H9 (cell line): ENCODE data around the gene RANBP17. TPM values are rescaled to one million over a fixed set of nuclear protein-coding genes. Genes with fewer than 3 reads are reported as not detected.

Experiments
- DNase-seq: peaks from one replicate; pipeline ENCODE4 v3.0.0-alpha.2; 2017
- H2AFZ ChIP-seq: one replicate; pipeline ENCODE4 v1.6.1; 2013; ENCODE audit warnings: mild to moderate bottlenecking, low read length, control low read depth, moderate library complexity
- H2AK5ac ChIP-seq: 2 replicates; pipeline ENCODE4 v1.6.1; 2013; ENCODE audit warnings: low read length, control low read depth, mixed read lengths; ENCODE audit not compliant: insufficient read length
- H2BK120ac ChIP-seq: one replicate; pipeline ENCODE4 v1.6.1; 2013; ENCODE audit warnings: low read depth, mild to moderate bottlenecking, low read length, control low read depth, inconsistent platforms; ENCODE audit not compliant: poor library complexity, severe bottlenecking
- H2BK12ac ChIP-seq: 2 replicates; pipeline ENCODE4 v1.6.1; 2013; ENCODE audit warnings: low read length, control low read depth, mixed read lengths, low read depth; ENCODE audit not compliant: insufficient read length
- H2BK15ac ChIP-seq: 2 replicates; pipeline ENCODE4 v1.6.1; 2013; ENCODE audit warnings: low read depth, low read length, control low read depth
- H2BK20ac ChIP-seq: one replicate; pipeline ENCODE4 v1.6.1; 2013; ENCODE audit warnings: low read depth, mild to moderate bottlenecking, low read length, control low read depth, inconsistent platforms; ENCODE audit not compliant: poor library complexity, severe bottlenecking
- H2BK5ac ChIP-seq: 2 replicates; pipeline ENCODE4 v1.6.1; 2013; ENCODE audit warnings: low read length, control low read depth, mixed read lengths; ENCODE audit not compliant: insufficient read length
- H3K14ac ChIP-seq: 2 replicates; pipeline ENCODE4 v1.6.1; 2013; ENCODE audit warnings: low read length, control low read depth; ENCODE audit not compliant: insufficient read depth
- H3K18ac ChIP-seq: 2 replicates; pipeline ENCODE4 v1.6.1; 2013; ENCODE audit warnings: low read depth, mild to moderate bottlenecking, mixed read lengths, low read length, control low read depth; ENCODE audit not compliant: insufficient read length
- H3K23ac ChIP-seq: 2 replicates; pipeline ENCODE4 v1.6.1; 2013; ENCODE audit warnings: low read length, control low read depth, mixed read lengths, low read depth; ENCODE audit not compliant: insufficient read length
- H3K23me2 ChIP-seq: 2 replicates; pipeline ENCODE4 v1.6.1; 2013; ENCODE audit warnings: low read depth, mild to moderate bottlenecking, mixed read lengths, low read length, control low read depth; ENCODE audit not compliant: insufficient read length, poor library complexity, severe bottlenecking
- H3K27ac ChIP-seq: 2 replicates; pipeline ENCODE4 v1.5.1; 2013; ENCODE audit warnings: low read length, control low read depth, mixed read lengths, low read depth; ENCODE audit not compliant: insufficient read length
- H3K27me3 ChIP-seq: 2 replicates; pipeline ENCODE4 v1.6.1; 2013; ENCODE audit warnings: low read length, control low read depth, inconsistent platforms; ENCODE audit not compliant: insufficient read depth
- H3K4ac ChIP-seq: 2 replicates; pipeline ENCODE4 v1.6.1; 2013; ENCODE audit warnings: low read depth, mild to moderate bottlenecking, control low read depth, inconsistent platforms, low read length, moderate library complexity
- H3K4me1 ChIP-seq: 2 replicates; pipeline ENCODE4 v1.6.1; 2013; ENCODE audit warnings: low read length, control low read depth, inconsistent platforms; ENCODE audit not compliant: insufficient read depth
- H3K4me2 ChIP-seq: 2 replicates; pipeline ENCODE4 v1.6.1; 2013; ENCODE audit warnings: low read length, control low read depth, mixed read lengths; ENCODE audit not compliant: insufficient read length, insufficient read depth
- H3K56ac ChIP-seq: 2 replicates; pipeline ENCODE4 v1.6.1; 2013; ENCODE audit warnings: low read depth, mild to moderate bottlenecking, mixed read lengths, low read length, control low read depth; ENCODE audit not compliant: insufficient read length
- H3K79me1 ChIP-seq: 2 replicates; pipeline ENCODE4 v1.6.1; 2013; ENCODE audit warnings: low read depth, mild to moderate bottlenecking, moderate library complexity, low read length, control low read depth, inconsistent platforms; ENCODE audit not compliant: insufficient read depth, poor library complexity, severe bottlenecking
- H3K79me2 ChIP-seq: 2 replicates; pipeline ENCODE4 v1.6.1; 2013; ENCODE audit warnings: low read length, control low read depth, inconsistent platforms; ENCODE audit not compliant: insufficient read depth
- H3K9ac ChIP-seq: 2 replicates; pipeline ENCODE4 v1.6.1; 2013; ENCODE audit warnings: low read length, control low read depth, mixed read lengths; ENCODE audit not compliant: insufficient read length; ENCODE audit errors: extremely low read depth
- H3K9me3 ChIP-seq: one replicate; pipeline ENCODE4 v1.6.1; 2013; ENCODE audit warnings: low read depth, low read length, inconsistent platforms; ENCODE audit not compliant: control insufficient read depth
- H3T11ph ChIP-seq: one replicate; pipeline ENCODE4 v1.6.1; 2013; ENCODE audit warnings: mild to moderate bottlenecking, low read length, control low read depth, inconsistent platforms
- H4K20me1 ChIP-seq: one replicate; pipeline ENCODE4 v1.6.1; 2013; ENCODE audit not compliant: control insufficient read depth, insufficient read length, insufficient read depth
- H4K5ac ChIP-seq: 2 replicates; pipeline ENCODE4 v1.6.1; 2013; ENCODE audit warnings: low read depth, mild to moderate bottlenecking, mixed read lengths, low read length, control low read depth; ENCODE audit not compliant: insufficient read length
- H4K8ac ChIP-seq: replicated peaks from 2 replicates; pipeline ENCODE4 v1.6.1; 2013; ENCODE audit warnings: low read length, control low read depth, mixed read lengths, low read depth; ENCODE audit not compliant: insufficient read length
- H4K91ac ChIP-seq: 2 replicates; pipeline ENCODE4 v1.6.1; 2013; ENCODE audit warnings: low read depth, mild to moderate bottlenecking, moderate library complexity, mixed read lengths, low read length, control low read depth; ENCODE audit not compliant: insufficient read length
- H3K27ac Mint-ChIP-seq, 3 experiments: 2 replicates in 2 of 3; 3 replicates in 1 of 3; pipeline ENCODE4 v1.8.0; 2020 to 2021; ENCODE audit warnings: mixed read lengths in 3 of 3, mild to moderate bottlenecking in 1 of 3, moderate library complexity in 1 of 3
- H3K27me3 Mint-ChIP-seq: 2 replicates; pipeline ENCODE4 v1.8.0; 2021; ENCODE audit warnings: low read depth, mild to moderate bottlenecking, moderate library complexity, mixed read lengths
- H3K36me3 Mint-ChIP-seq, 3 experiments: 2 replicates in 2 of 3; 3 replicates in 1 of 3; pipeline ENCODE4 v1.8.0; 2020 to 2021; ENCODE audit warnings: low read depth in 3 of 3, mixed read lengths in 3 of 3; ENCODE audit not compliant: insufficient read depth in 1 of 3
- H3K4me1 Mint-ChIP-seq, 2 experiments: 2 replicates each; pipeline ENCODE4 v1.8.0; 2020; ENCODE audit warnings: mixed read lengths in 2 of 2
- H3K4me3 Mint-ChIP-seq, 2 experiments: 2 replicates in 1 of 2; 3 replicates in 1 of 2; pipeline ENCODE4 v1.8.0; 2020 to 2021; ENCODE audit warnings: mild to moderate bottlenecking in 2 of 2, mixed read lengths in 2 of 2, moderate library complexity in 1 of 2
- H3K9me3 Mint-ChIP-seq, 2 experiments: 2 replicates in 1 of 2; 3 replicates in 1 of 2; pipeline ENCODE4 v1.8.0; 2020; ENCODE audit warnings: mild to moderate bottlenecking in 2 of 2, mixed read lengths in 2 of 2, moderate library complexity in 1 of 2
- total RNA-seq: library from RNA; stranded (reverse); gene quantifications from 2 replicates; pipeline ENCODE4 v1.2.1, GENCODE V29; 2021
- TF ChIP-seq, protein P1 (sequence below): fragments of 200-600 bp; sonication (generic); conservative IDR thresholded peaks from 3 replicates; pipeline ENCODE4 v1.8.0; 2021; ENCODE audit warnings: antibody characterized with exemption, mild to moderate bottlenecking

The RANBP17 gene
- total RNA-seq, 1 experiment from 2014 or later = 16.5 TPM

GRCh38 chr5:171139227-171139626 is 277.4 kb downstream of the RANBP17 start:
- H3K4me1 Mint-ChIP-seq = peaks cover 3 to 6% of the 10 kb centered on the region in 2 experiments; a peak in 1 of 4 replicates
- no peak overlapping the region for H3K27ac Mint-ChIP-seq
- no peak overlapping the region for H3K4me3 Mint-ChIP-seq
- no peaks in the 10 kb centered on the region for H3K27me3 ChIP-seq
- H3K4me2 ChIP-seq = no peak overlapping the region
- no peak overlapping the region for H2BK5ac ChIP-seq
- no peaks in the 10 kb centered on the region for H4K20me1 ChIP-seq
- H3K27me3 Mint-ChIP-seq = no peaks in the 10 kb centered on the region
- H3K36me3 Mint-ChIP-seq = no peaks in the 10 kb centered on the region
- no peak overlapping the region for H3K27ac ChIP-seq
- no peak overlapping the region for H2AK5ac ChIP-seq
- no peak overlapping the region for H3K9ac ChIP-seq
- H3K4ac ChIP-seq = no peak overlapping the region
- H2AFZ ChIP-seq = no peak overlapping the region
- no peak overlapping the region for H2BK12ac ChIP-seq
- no peaks in the 10 kb centered on the region for H3K79me1 ChIP-seq
- no peak overlapping the region for H3K23ac ChIP-seq
- no peak overlapping the region for H4K91ac ChIP-seq
- no peaks in the 10 kb centered on the region for H3K79me2 ChIP-seq
- no peak overlapping the region for H2BK15ac ChIP-seq
- no peaks in the 10 kb centered on the region for H3K9me3 ChIP-seq
- no peak overlapping the region for H4K5ac ChIP-seq
- no peak overlapping the region for H4K8ac ChIP-seq
- H2BK20ac ChIP-seq = no peak overlapping the region
- H2BK120ac ChIP-seq = no peak overlapping the region
- no peak overlapping the region for H3K14ac ChIP-seq
- H3K4me1 ChIP-seq = 0 out of 2 replicates have a peak, but pooled peaks cover 2% of the 10 kb centered on the region
- no peaks in the 10 kb centered on the region for H3K9me3 Mint-ChIP-seq
- no peak overlapping the region for H3K56ac ChIP-seq
- H3K18ac ChIP-seq = no peak overlapping the region
- no peak overlapping the region for H3T11ph ChIP-seq
- no peaks in the 10 kb centered on the region for H3K23me2 ChIP-seq
- TF ChIP-seq, protein P1, sequence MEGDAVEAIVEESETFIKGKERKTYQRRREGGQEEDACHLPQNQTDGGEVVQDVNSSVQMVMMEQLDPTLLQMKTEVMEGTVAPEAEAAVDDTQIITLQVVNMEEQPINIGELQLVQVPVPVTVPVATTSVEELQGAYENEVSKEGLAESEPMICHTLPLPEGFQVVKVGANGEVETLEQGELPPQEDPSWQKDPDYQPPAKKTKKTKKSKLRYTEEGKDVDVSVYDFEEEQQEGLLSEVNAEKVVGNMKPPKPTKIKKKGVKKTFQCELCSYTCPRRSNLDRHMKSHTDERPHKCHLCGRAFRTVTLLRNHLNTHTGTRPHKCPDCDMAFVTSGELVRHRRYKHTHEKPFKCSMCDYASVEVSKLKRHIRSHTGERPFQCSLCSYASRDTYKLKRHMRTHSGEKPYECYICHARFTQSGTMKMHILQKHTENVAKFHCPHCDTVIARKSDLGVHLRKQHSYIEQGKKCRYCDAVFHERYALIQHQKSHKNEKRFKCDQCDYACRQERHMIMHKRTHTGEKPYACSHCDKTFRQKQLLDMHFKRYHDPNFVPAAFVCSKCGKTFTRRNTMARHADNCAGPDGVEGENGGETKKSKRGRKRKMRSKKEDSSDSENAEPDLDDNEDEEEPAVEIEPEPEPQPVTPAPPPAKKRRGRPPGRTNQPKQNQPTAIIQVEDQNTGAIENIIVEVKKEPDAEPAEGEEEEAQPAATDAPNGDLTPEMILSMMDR = no peak
- DNase-seq = no peak
